BJ (cell line): Measurements from ENCODE around the gene DYNC2I2. TPM values are rescaled to one million over a fixed set of nuclear protein-coding genes. Genes with fewer than 3 reads are reported as not detected.
"Not testable (repeated sequence)": the region's sequence is repeated elsewhere in the genome, so short reads cannot be mapped to it uniquely, and the experiment has no call there.

ENCODE experiments used
- CTCF ChIA-PET: fragments of 350-600 bp; formaldehyde crosslinking; extraction: SDS; loops from one replicate; lab custom pipeline; 2021; ENCODE audit warnings: antibody characterized with exemption, inconsistent platforms; lab: Yijun Ruan, JAX
- POLR2A ChIA-PET: fragments of 300-600 bp; sonication (Branson Sonifier 250); formaldehyde crosslinking; extraction: SDS; loops from one replicate; lab custom pipeline; 2021; ENCODE audit warnings: antibody characterized with exemption; lab: Charles Lee
- DNase-seq: peaks from one replicate; pipeline ENCODE4 v3.0.0-alpha.2; 2011; ENCODE audit warnings: low read depth
- H3K27me3 ChIP-seq: 2 replicates; pipeline ENCODE4 v1.6.0; 2011; ENCODE audit warnings: low read length; ENCODE audit not compliant: control insufficient read depth, insufficient read depth
- H3K36me3 ChIP-seq: 2 replicates; pipeline ENCODE4 v1.5.1; 2011; ENCODE audit warnings: low read length; ENCODE audit not compliant: control insufficient read depth, insufficient read depth
- H3K4me3 ChIP-seq: 2 replicates; pipeline ENCODE4 v1.5.1; 2011; ENCODE audit warnings: low read depth, mild to moderate bottlenecking, control low read depth, low read length
- CTCF ChIP-seq: IDR thresholded peaks from 2 replicates; pipeline ENCODE4 v1.5.1; 2011; ENCODE audit warnings: low read depth, mild to moderate bottlenecking, control low read depth, inconsistent platforms, low read length, moderate library complexity; ENCODE audit not compliant: insufficient read depth
- polyA plus RNA-seq: library from polyadenylated mRNA; depleted of rRNA; stranded (reverse); fragments of >200 nt; gene quantifications from 2 replicates; pipeline ENCODE4 v1.2.3, GENCODE V29; 2011

DYNC2I2 gene
- polyA plus RNA-seq, 1 experiment = 50.4 TPM

GRCh38 chr9:128651798-128652197 lies 4.8 kb downstream of the DYNC2I2 start:
- no peak for TF ChIP-seq CTCF
- H3K4me3 ChIP-seq = no peak overlapping the region
- DNase-seq = no peak
- ChIA-PET POLR2A (no interaction called here), CTCF (no interaction called here)
- H3K36me3 ChIP-seq = no peaks in the 10 kb centered on the region
- no peaks in the 10 kb centered on the region for H3K27me3 ChIP-seq

GRCh38 chr9:128648206-128648605 lies 8.4 kb downstream of the DYNC2I2 start:
- H3K36me3 ChIP-seq, DNase-seq, POLR2A ChIA-PET, H3K4me3 ChIP-seq, H3K27me3 ChIP-seq: not testable (repeated sequence)
- peak; percentile 26; the same call in 1 of the 2 replicates for TF ChIP-seq CTCF
- CTCF ChIA-PET = interaction anchor here (1.9 kb wide), 1 partner anchor 13 kb away, joined by 6 read pairs; no protein-coding TSS in a partner anchor

- ChIA-PET POLR2A (no interaction called here), CTCF (interaction anchor here (1.7 kb wide), 1 partner anchor 8 kb away, joined by 8 read pairs; no protein-coding TSS in a partner anchor)
- TF ChIP-seq CTCF = no peak
- DNase-seq = no peak
- peaks cover 1% of the 10 kb centered on the region; the same call in 1 of the 2 replicates for H3K36me3 ChIP-seq
- H3K27me3 ChIP-seq = no peaks in the 10 kb centered on the region
- H3K4me3 ChIP-seq = no peak overlapping the region
Observed at GRCh38 chr9:128643519-128644300, 12.9 kb downstream of the DYNC2I2 start.

GRCh38 chr9:128642675-128643245 lies 13.9 kb downstream of the DYNC2I2 start:
- CTCF ChIA-PET = no interaction called here

More at GRCh38 chr9:128642675-128643245, 13.9 kb downstream of the DYNC2I2 start:
- no peak for DNase-seq
- Histone ChIP-seq H3K4me3 (no peak overlapping the region), H3K36me3 (peaks cover 1% of the 10 kb centered on the region; the same call in 1 of the 2 replicates), H3K27me3 (no peaks in the 10 kb centered on the region)
- POLR2A ChIA-PET = interaction anchor here (0.5 kb wide), 1 partner anchor 27 kb away, joined by 3 read pairs; no protein-coding TSS in a partner anchor
- TF ChIP-seq CTCF = no peak
